LNCaP clone FGC (cell line): ENCODE results near the gene RNF17.

Source experiments
- DNase-seq: peaks from one replicate; pipeline ENCODE4 v3.0.0-alpha.2; 2011; ENCODE audit warnings: low read depth
- H3K4me3 ChIP-seq: 2 replicates; pipeline ENCODE4 v1.5.1; 2011; ENCODE audit warnings: mild to moderate bottlenecking, low read depth, low read length, control low read depth
- CTCF ChIP-seq: IDR thresholded peaks from 2 replicates; pipeline ENCODE4 v1.5.1; 2012; ENCODE audit warnings: mild to moderate bottlenecking; ENCODE audit not compliant: control insufficient read depth, insufficient read depth; ENCODE audit errors: extremely low read depth

RNF17 gene

DNA sequence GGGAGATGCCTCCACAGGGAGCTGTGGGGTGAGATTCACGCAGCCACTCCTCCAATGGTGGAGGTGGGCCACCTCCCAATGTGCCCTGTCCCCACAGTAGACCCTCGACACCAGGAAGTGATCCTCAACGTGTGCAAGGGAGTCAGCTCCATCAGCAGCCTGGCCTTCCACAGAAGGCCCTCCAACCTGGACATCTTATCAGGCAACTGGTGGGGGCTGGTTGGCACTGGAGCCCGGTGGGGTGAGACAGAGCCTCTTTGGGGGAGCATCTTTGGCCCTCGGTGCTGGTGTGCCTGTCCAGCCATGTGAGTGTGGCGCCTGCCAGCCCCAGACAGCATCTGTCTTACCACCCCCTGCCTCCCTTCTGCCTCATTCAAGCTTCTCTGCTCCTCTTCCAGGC is 19.7 kb upstream of the RNF17 start:
- TF ChIP-seq CTCF, result no peak
- no peak for DNase-seq
- H3K4me3 ChIP-seq, result no peak overlapping the region

- DNase-seq, result no peak
- no peak overlapping the region for H3K4me3 ChIP-seq
- no peak for TF ChIP-seq CTCF
These were observed 18.5 kb upstream of the RNF17 start for GRCh38 chr13:24745516-24745860.

GRCh38 chr13:24745861-24746617 is 17.9 kb upstream of the RNF17 start:
- H3K4me3 ChIP-seq, result no peak overlapping the region
- DNase-seq, result no peak
- TF ChIP-seq CTCF, result no peak

- no peak for TF ChIP-seq CTCF
- no peak overlapping the region for H3K4me3 ChIP-seq
- no peak for DNase-seq
These were observed 17.2 kb upstream of the RNF17 start for GRCh38 chr13:24746618-24747247.

GRCh38 chr13:24747248-24748060 is 16.5 kb upstream of the RNF17 start:
- DNase-seq, result no peak
- TF ChIP-seq CTCF, result no peak
- peak overlapping the region; percentile 36 for H3K4me3 ChIP-seq

- peak overlapping the region; percentile 36; the same call in 1 of the 2 replicates for H3K4me3 ChIP-seq
- DNase-seq, result no peak
- no peak for TF ChIP-seq CTCF
These were observed 15.9 kb upstream of the RNF17 start for GRCh38 chr13:24748061-24748400.
